NB4 (cell line): Measurements from ENCODE around the gene JAG2.

Experiments used
- CTCF ChIP-seq: IDR thresholded peaks from one replicate; pipeline ENCODE4 v1.5.1; 2012; ENCODE audit warnings: low read depth, low read length
- POLR2A ChIP-seq: IDR thresholded peaks from 2 replicates; pipeline ENCODE4 v1.6.1; 2011; ENCODE audit warnings: mild to moderate bottlenecking; ENCODE audit not compliant: insufficient read length; ENCODE audit errors: extremely low read depth

GRCh38 chr14:105158794-105159193 lies 9.8 kb downstream of the JAG2 start:
- TF ChIP-seq CTCF (no peak), POLR2A (no peak)
